Neural cell (in vitro differentiated cells): ENCODE measurements around the gene RASL11B.

Experiments used
- EP300 ChIP-seq: fragments of 450-650 bp; conservative IDR thresholded peaks from 2 replicates; pipeline ENCODE4 v1.6.1; 2014; ENCODE audit warnings: antibody characterized with exemption, mild to moderate bottlenecking, moderate library complexity; ENCODE audit not compliant: poor library complexity, severe bottlenecking
- POLR2AphosphoS5 ChIP-seq: IDR thresholded peaks from 2 replicates; pipeline ENCODE4 v1.6.1; 2012
- RAD21 ChIP-seq: fragments of 450-650 bp; conservative IDR thresholded peaks from 2 replicates; pipeline ENCODE4 v1.6.1; 2014; ENCODE audit warnings: antibody characterized with exemption, mild to moderate bottlenecking, moderate library complexity
- TAF1 ChIP-seq: IDR thresholded peaks from 2 replicates; pipeline ENCODE4 v1.6.1; 2012; ENCODE audit warnings: low read depth
- TF ChIP-seq, protein P1 (sequence below): fragments of 450-650 bp; IDR thresholded peaks from 2 replicates; pipeline ENCODE4 v1.5.1; 2014; ENCODE audit warnings: antibody characterized with exemption, mild to moderate bottlenecking, moderate library complexity; ENCODE audit not compliant: poor library complexity, severe bottlenecking
- TF ChIP-seq, protein P2 (sequence below): IDR thresholded peaks from 2 replicates; pipeline ENCODE4 v1.6.1; 2012; ENCODE audit warnings: borderline replicate concordance

GRCh38 chr4:52873861-52874343, 11.8 kb downstream of the RASL11B start:
- TF ChIP-seq, protein P1, sequence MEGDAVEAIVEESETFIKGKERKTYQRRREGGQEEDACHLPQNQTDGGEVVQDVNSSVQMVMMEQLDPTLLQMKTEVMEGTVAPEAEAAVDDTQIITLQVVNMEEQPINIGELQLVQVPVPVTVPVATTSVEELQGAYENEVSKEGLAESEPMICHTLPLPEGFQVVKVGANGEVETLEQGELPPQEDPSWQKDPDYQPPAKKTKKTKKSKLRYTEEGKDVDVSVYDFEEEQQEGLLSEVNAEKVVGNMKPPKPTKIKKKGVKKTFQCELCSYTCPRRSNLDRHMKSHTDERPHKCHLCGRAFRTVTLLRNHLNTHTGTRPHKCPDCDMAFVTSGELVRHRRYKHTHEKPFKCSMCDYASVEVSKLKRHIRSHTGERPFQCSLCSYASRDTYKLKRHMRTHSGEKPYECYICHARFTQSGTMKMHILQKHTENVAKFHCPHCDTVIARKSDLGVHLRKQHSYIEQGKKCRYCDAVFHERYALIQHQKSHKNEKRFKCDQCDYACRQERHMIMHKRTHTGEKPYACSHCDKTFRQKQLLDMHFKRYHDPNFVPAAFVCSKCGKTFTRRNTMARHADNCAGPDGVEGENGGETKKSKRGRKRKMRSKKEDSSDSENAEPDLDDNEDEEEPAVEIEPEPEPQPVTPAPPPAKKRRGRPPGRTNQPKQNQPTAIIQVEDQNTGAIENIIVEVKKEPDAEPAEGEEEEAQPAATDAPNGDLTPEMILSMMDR, result no peak
- TF ChIP-seq POLR2AphosphoS5 (no peak), EP300 (no peak), RAD21 (no peak), TAF1 (no peak)
- TF ChIP-seq, protein P2, sequence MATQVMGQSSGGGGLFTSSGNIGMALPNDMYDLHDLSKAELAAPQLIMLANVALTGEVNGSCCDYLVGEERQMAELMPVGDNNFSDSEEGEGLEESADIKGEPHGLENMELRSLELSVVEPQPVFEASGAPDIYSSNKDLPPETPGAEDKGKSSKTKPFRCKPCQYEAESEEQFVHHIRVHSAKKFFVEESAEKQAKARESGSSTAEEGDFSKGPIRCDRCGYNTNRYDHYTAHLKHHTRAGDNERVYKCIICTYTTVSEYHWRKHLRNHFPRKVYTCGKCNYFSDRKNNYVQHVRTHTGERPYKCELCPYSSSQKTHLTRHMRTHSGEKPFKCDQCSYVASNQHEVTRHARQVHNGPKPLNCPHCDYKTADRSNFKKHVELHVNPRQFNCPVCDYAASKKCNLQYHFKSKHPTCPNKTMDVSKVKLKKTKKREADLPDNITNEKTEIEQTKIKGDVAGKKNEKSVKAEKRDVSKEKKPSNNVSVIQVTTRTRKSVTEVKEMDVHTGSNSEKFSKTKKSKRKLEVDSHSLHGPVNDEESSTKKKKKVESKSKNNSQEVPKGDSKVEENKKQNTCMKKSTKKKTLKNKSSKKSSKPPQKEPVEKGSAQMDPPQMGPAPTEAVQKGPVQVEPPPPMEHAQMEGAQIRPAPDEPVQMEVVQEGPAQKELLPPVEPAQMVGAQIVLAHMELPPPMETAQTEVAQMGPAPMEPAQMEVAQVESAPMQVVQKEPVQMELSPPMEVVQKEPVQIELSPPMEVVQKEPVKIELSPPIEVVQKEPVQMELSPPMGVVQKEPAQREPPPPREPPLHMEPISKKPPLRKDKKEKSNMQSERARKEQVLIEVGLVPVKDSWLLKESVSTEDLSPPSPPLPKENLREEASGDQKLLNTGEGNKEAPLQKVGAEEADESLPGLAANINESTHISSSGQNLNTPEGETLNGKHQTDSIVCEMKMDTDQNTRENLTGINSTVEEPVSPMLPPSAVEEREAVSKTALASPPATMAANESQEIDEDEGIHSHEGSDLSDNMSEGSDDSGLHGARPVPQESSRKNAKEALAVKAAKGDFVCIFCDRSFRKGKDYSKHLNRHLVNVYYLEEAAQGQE, result no peak
